H1 (cell line): ENCODE data around the gene ZNF813. TPM values are rescaled to one million over a fixed set of nuclear protein-coding genes. Genes with fewer than 3 reads are reported as not detected.
A peak's percentile ranks its signal among the peaks of the same experiment; 100 is the strongest.

ENCODE experiments used
- CTCF ChIA-PET: fragments of 300-600 bp; sonication (Branson Sonifier 250); formaldehyde crosslinking; loops from one replicate; lab custom pipeline; 2021; ENCODE audit not compliant: partially characterized antibody; lab: Charles Lee
- POLR2A ChIA-PET: fragments of 300-600 bp; sonication (Branson Sonifier 250); formaldehyde crosslinking; loops from one replicate; lab custom pipeline; 2021; ENCODE audit warnings: inconsistent platforms; ENCODE audit not compliant: partially characterized antibody; lab: Charles Lee
- DNase-seq, 2 experiments: peaks; one replicate each; pipeline versions ENCODE4 v3.0.0 to v3.0.0-alpha.2; 2010 to 2022; ENCODE audit warnings: low spot score in 2 of 2, low read depth in 1 of 2, mixed read lengths in 1 of 2
- FAIRE-seq: peaks from 2 replicates; lab custom pipeline; 2011; peaks lifted over from hg19 to GRCh38; lab: Jason Lieb, UNC
- H2AFZ ChIP-seq: 2 replicates; pipeline ENCODE4 v1.8.1; 2012; ENCODE audit warnings: low read length, inconsistent platforms
- H2AK5ac ChIP-seq: 2 replicates; pipeline ENCODE4 v1.6.1; 2013; ENCODE audit warnings: low read depth, low read length
- H2BK120ac ChIP-seq: replicated peaks from 2 replicates; pipeline ENCODE3; 2013; ENCODE audit warnings: low read depth, low read length, inconsistent platforms
- H2BK12ac ChIP-seq: 2 replicates; pipeline ENCODE4 v1.6.1; 2013; ENCODE audit warnings: low read depth, low read length
- H2BK15ac ChIP-seq: 2 replicates; pipeline ENCODE4 v1.6.1; 2013; ENCODE audit warnings: low read length
- H2BK20ac ChIP-seq: 2 replicates; pipeline ENCODE4 v1.6.1; 2013; ENCODE audit warnings: low read length
- H2BK5ac ChIP-seq: 2 replicates; pipeline ENCODE4 v1.6.1; 2013; ENCODE audit warnings: low read depth, low read length
- H3K14ac ChIP-seq: 2 replicates; pipeline ENCODE4 v1.6.1; 2013; ENCODE audit warnings: inconsistent platforms; ENCODE audit not compliant: insufficient read length
- H3K18ac ChIP-seq: 2 replicates; pipeline ENCODE4 v1.6.1; 2013; ENCODE audit warnings: low read length; ENCODE audit errors: extremely low read depth
- H3K23ac ChIP-seq: 2 replicates; pipeline ENCODE4 v1.6.1; 2013; ENCODE audit warnings: inconsistent platforms; ENCODE audit not compliant: insufficient read length
- H3K23me2 ChIP-seq: 2 replicates; pipeline ENCODE4 v1.6.1; 2013; ENCODE audit warnings: low read depth, low read length
- H3K27ac ChIP-seq: 2 replicates; pipeline ENCODE4 v1.6.1; 2011; ENCODE audit warnings: low read depth, low read length, inconsistent platforms
- H3K27me3 ChIP-seq, 4 experiments: replicated peaks in 1 of 4; 1 replicate in 1 of 4; 2 replicates in 3 of 4; pipeline versions ENCODE4 v1.6.1 to v1.8.1; 2011 to 2013; ENCODE audit warnings: low read length in 3 of 4, mild to moderate bottlenecking in 3 of 4, inconsistent platforms in 2 of 4, mixed read lengths in 2 of 4, moderate library complexity in 1 of 4; ENCODE audit not compliant: control insufficient read depth in 3 of 4, insufficient read depth in 3 of 4; ENCODE audit errors: extremely low read depth in 1 of 4
- H3K36me3 ChIP-seq, 4 experiments: 2 replicates each; pipeline versions ENCODE4 v1.6.1 to v1.8.1; 2011 to 2013; ENCODE audit warnings: mild to moderate bottlenecking in 4 of 4, low read length in 3 of 4, moderate library complexity in 2 of 4, control low read depth in 1 of 4, inconsistent platforms in 1 of 4; ENCODE audit not compliant: insufficient read depth in 4 of 4, control insufficient read depth in 2 of 4
- H3K4ac ChIP-seq: replicated peaks from 2 replicates; pipeline ENCODE3; 2013; ENCODE audit warnings: low read length, low read depth, mixed read lengths, inconsistent platforms; ENCODE audit not compliant: insufficient read length
- H3K4me1 ChIP-seq, 4 experiments: replicated peaks in 1 of 4; 1 replicate in 1 of 4; 2 replicates in 3 of 4; pipeline versions ENCODE4 v1.6.1 to v1.8.1; 2011 to 2013; ENCODE audit warnings: low read length in 3 of 4, inconsistent platforms in 2 of 4, mixed read lengths in 1 of 4; ENCODE audit not compliant: insufficient read depth in 4 of 4, control insufficient read depth in 3 of 4
- H3K4me2 ChIP-seq, 2 experiments: 2 replicates each; pipeline versions ENCODE4 v1.6.1 to v1.8.1; 2011 to 2013; ENCODE audit warnings: low read depth in 2 of 2, low read length in 2 of 2, control low read depth in 1 of 2, inconsistent platforms in 1 of 2, mild to moderate bottlenecking in 1 of 2; ENCODE audit not compliant: insufficient read depth in 1 of 2
- H3K4me3 ChIP-seq, 4 experiments: fragments of 200-600, 300-600 bp in 1 of 4; sonication (generic), shearing (Covaris generic), sonication (Bioruptor Twin) in 1 of 4; 2 replicates each; pipeline versions ENCODE4 v1.5.1 to v1.8.1; 2011 to 2016; ENCODE audit warnings: low read length in 4 of 4, low read depth in 3 of 4, control low read depth in 2 of 4, inconsistent platforms in 2 of 4, mild to moderate bottlenecking in 2 of 4, mixed read lengths in 1 of 4, moderate library complexity in 1 of 4; ENCODE audit not compliant: insufficient read depth in 2 of 4; ENCODE audit errors: extremely low read depth in 1 of 4
- H3K56ac ChIP-seq: replicated peaks from 2 replicates; pipeline ENCODE3; 2013; ENCODE audit warnings: low read depth, mild to moderate bottlenecking, mixed read lengths, low read length, inconsistent platforms; ENCODE audit not compliant: insufficient read length
- H3K79me1 ChIP-seq: 2 replicates; pipeline ENCODE4 v1.6.1; 2013; ENCODE audit warnings: low read depth, low read length, control low read depth
- H3K79me2 ChIP-seq, 2 experiments: 2 replicates each; pipeline versions ENCODE4 v1.6.1 to v1.8.1; 2012 to 2013; ENCODE audit warnings: low read length in 2 of 2, mild to moderate bottlenecking in 2 of 2, inconsistent platforms in 1 of 2; ENCODE audit not compliant: insufficient read depth in 2 of 2, control insufficient read depth in 1 of 2
- H3K9ac ChIP-seq, 4 experiments: replicated peaks in 1 of 4; 1 replicate in 1 of 4; 2 replicates in 3 of 4; pipeline versions ENCODE4 v1.6.1 to v1.8.1; 2011 to 2013; ENCODE audit warnings: low read depth in 3 of 4, low read length in 3 of 4, control low read depth in 2 of 4, mild to moderate bottlenecking in 2 of 4, moderate library complexity in 2 of 4, inconsistent platforms in 1 of 4; ENCODE audit errors: extremely low read depth in 1 of 4
- H3K9me3 ChIP-seq, 2 experiments: 2 replicates each; pipeline versions ENCODE4 v1.6.1 to v1.8.1; 2012 to 2013; ENCODE audit warnings: mild to moderate bottlenecking in 2 of 2, moderate library complexity in 2 of 2, control low read depth in 1 of 2, inconsistent platforms in 1 of 2, low read depth in 1 of 2, low read length in 1 of 2, mixed read lengths in 1 of 2; ENCODE audit not compliant: insufficient read depth in 2 of 2
- H4K20me1 ChIP-seq, 2 experiments: replicated peaks in 1 of 2; 2 replicates each; pipeline versions ENCODE3 to v1.8.1; 2011 to 2013; ENCODE audit warnings: inconsistent platforms in 2 of 2, low read length in 2 of 2, mild to moderate bottlenecking in 1 of 2; ENCODE audit not compliant: insufficient read depth in 2 of 2, control insufficient read depth in 1 of 2
- H4K5ac ChIP-seq: 2 replicates; pipeline ENCODE4 v1.6.1; 2013; ENCODE audit warnings: low read length, low read depth, mixed read lengths, inconsistent platforms; ENCODE audit not compliant: insufficient read length
- H4K8ac ChIP-seq: 2 replicates; pipeline ENCODE4 v1.8.0; 2013; ENCODE audit warnings: mild to moderate bottlenecking, moderate library complexity, low read length, inconsistent platforms; ENCODE audit not compliant: insufficient read depth; ENCODE audit errors: extremely low read depth
- H4K91ac ChIP-seq: replicated peaks from 2 replicates; pipeline ENCODE3; 2013; ENCODE audit warnings: low read length, mixed read lengths, inconsistent platforms; ENCODE audit not compliant: insufficient read length
- CBX5 ChIP-seq: fragments of 300-800, 300-1000 bp; sonication (generic); IDR thresholded peaks from 2 replicates; pipeline ENCODE4 v1.7.1; 2016; ENCODE audit warnings: antibody characterized with exemption, low read length, low read depth
- EZH2 ChIP-seq: fragments of 200-600 bp; sonication (generic); IDR thresholded peaks from 2 replicates; pipeline ENCODE4 v1.7.1; 2012; ENCODE audit warnings: low read depth, mild to moderate bottlenecking, moderate library complexity, low read length, inconsistent platforms; ENCODE audit not compliant: severe bottlenecking
- MAFK ChIP-seq: IDR thresholded peaks from 2 replicates; pipeline ENCODE4 v1.6.1; 2012; ENCODE audit warnings: low read depth, mild to moderate bottlenecking, improper control_type of control experiment, low read length
- MAX ChIP-seq: IDR thresholded peaks from 2 replicates; pipeline ENCODE4 v1.6.1; 2012; ENCODE audit warnings: inconsistent platforms
- PHF8 ChIP-seq: fragments of 200-600 bp; sonication (generic); conservative IDR thresholded peaks from 2 replicates; pipeline ENCODE4 v1.7.1; 2012; ENCODE audit warnings: low read depth, mild to moderate bottlenecking, inconsistent platforms, low read length, moderate library complexity
- SIX5 ChIP-seq: IDR thresholded peaks from 2 replicates; pipeline ENCODE4 v1.6.1; 2011; ENCODE audit warnings: mild to moderate bottlenecking, low read depth, low read length
- SUZ12 ChIP-seq: fragments of 200-600 bp; sonication (generic); IDR thresholded peaks from 2 replicates; pipeline ENCODE4 v1.6.1; 2012; ENCODE audit warnings: mild to moderate bottlenecking, inconsistent platforms, low read length, moderate library complexity, mixed read lengths
- TAF7 ChIP-seq: optimal IDR thresholded peaks from 2 replicates; pipeline ENCODE3; 2011; ENCODE audit warnings: low read depth, mild to moderate bottlenecking, inconsistent platforms, low read length, moderate library complexity, borderline replicate concordance
- TCF12 ChIP-seq: IDR thresholded peaks from 2 replicates; pipeline ENCODE4 v1.6.1; 2011; ENCODE audit warnings: low read depth, mild to moderate bottlenecking, low read length
- WGBS, 2 experiments: shearing (Covaris generic) in 1 of 2; methylation state at CpG; one replicate each; pipeline versions ENCODE4 v1.1.6 to v1.1.7; 2013 to 2015; ENCODE audit warnings: low lambda C conversion rate in 2 of 2, mixed read lengths in 2 of 2, inconsistent platforms in 1 of 2, low coverage in 1 of 2, missing lambda C conversion rate in 1 of 2; ENCODE audit not compliant: insufficient replicate concordance in 2 of 2, insufficient coverage in 1 of 2, insufficient read length in 1 of 2; ENCODE audit errors: extremely low coverage in 1 of 2, missing lambda C conversion rate in 1 of 2; 5-methylcytosine and 5-hydroxymethylcytosine counted together
- polyA plus RNA-seq, 7 experiments: library from polyadenylated mRNA; depleted of rRNA in 3 of 7; stranded (reverse) in 5 of 7; unstranded in 2 of 7; fragments of >200 nt in 5 of 7; fragments of 200-250 nt in 2 of 7; gene quantifications; 1 replicate in 5 of 7; 2 replicates in 1 of 7; 4 replicates in 1 of 7; pipeline versions ENCODE4 v1.2.1 to v1.2.3, GENCODE V29; 2011 to 2013; ENCODE audit warnings: missing spikeins in 2 of 7, mixed read lengths in 2 of 7
- total RNA-seq: library from RNA; stranded (reverse); fragmentation: NEBNext Ultra II Directional; extraction: Animal tissue kit (Norgen Biotek cat#: 25700); gene quantifications from 2 replicates; pipeline ENCODE4 v1.2.1, GENCODE V29; 2021

Gene ZNF813
- total and polyA plus RNA-seq, 2 of the 8 experiments (the other 6 are each of a cell fraction or from before 2014, with no cell fraction given): 2.9 to 22.1 TPM

GRCh38 chr19:53520547-53521372 is 53.2 kb downstream of the ZNF813 start:
- peak overlapping the region; percentile 57; the same call in 1 of the 2 replicates for H3K27ac ChIP-seq
- H3K79me2 ChIP-seq: peaks cover 10 to 31% of the 10 kb centered on the region in 2 experiments; a peak in 3 of 4 replicates
- no peak overlapping the region for H2BK20ac ChIP-seq
- no peak overlapping the region for H3K23ac ChIP-seq
- H3K4me2 ChIP-seq: peak overlapping the region; percentile 72 to 98
- H4K20me1 ChIP-seq: peaks cover 0 to 5% of the 10 kb centered on the region in 2 experiments
- H3K79me1 ChIP-seq: peaks cover 3% of the 10 kb centered on the region; the same call in 1 of the 2 replicates
- no peak overlapping the region for H3K4ac ChIP-seq
- ChIA-PET POLR2A (interaction anchor here (0.6 to 2.6 kb wide), 22 partner anchors 9 to 265 kb away, joined by 3 to 13 read pairs (median 4); partner anchors contain the start of gene ZNF331), CTCF (interaction anchor here (0.9 to 2.2 kb wide), 7 partner anchors 9 to 326 kb away, joined by 3 to 13 read pairs (median 4); no protein-coding TSS in a partner anchor)
- H2AK5ac ChIP-seq: no peak overlapping the region
- H3K4me1 ChIP-seq: peaks cover 0 to 9% (median 2%) of the 10 kb centered on the region in 4 experiments; a peak in 4 of 7 replicates
- H2AFZ ChIP-seq: peak overlapping the region; percentile 89
- peak overlapping the region; percentile 82 to 98 (median 91) for H3K4me3 ChIP-seq
- H2BK15ac ChIP-seq: no peak overlapping the region
- 3% methylated on average over 45 of the region's 46 CpGs; no CpG with 5 or more reads in 1 of the 2 experiments for WGBS, 2 experiments
- H3K27me3 ChIP-seq: peaks cover 0 to 3% (median 1%) of the 10 kb centered on the region in 4 experiments; a peak in 2 of 7 replicates
- peak overlapping the region; percentile 36 to 93 (median 81) for H3K9ac ChIP-seq
- peaks cover 0 to 10% (median 3%) of the 10 kb centered on the region in 4 experiments; a peak in 3 of 8 replicates for H3K36me3 ChIP-seq
- no peak overlapping the region for H3K14ac ChIP-seq
- DNase-seq (peak; percentile 86 to 96), FAIRE-seq (peak; percentile 95)
- H4K91ac ChIP-seq: no peak overlapping the region
- no peaks in the 10 kb centered on the region; a peak in 1 of 4 replicates for H3K9me3 ChIP-seq
- H2BK5ac ChIP-seq: peak overlapping the region; percentile 89
- peaks cover 9% of the 10 kb centered on the region for H3K23me2 ChIP-seq
- H4K5ac ChIP-seq: peak overlapping the region; percentile 83
- no peak overlapping the region for H2BK12ac ChIP-seq
- no peak overlapping the region for H2BK120ac ChIP-seq
- peak overlapping the region; percentile 62 for H4K8ac ChIP-seq
- H3K18ac ChIP-seq: peak overlapping the region; percentile 94
- peak overlapping the region; percentile 73 for H3K56ac ChIP-seq
- peak; percentile 93 for TF ChIP-seq MAX
- TF ChIP-seq MAFK: no peak
- TF ChIP-seq TCF12: 0 out of 2 replicates have a peak, but pooled peaks have one; percentile 29
- TF ChIP-seq CBX5: no peak
- no peak for TF ChIP-seq EZH2
- TF ChIP-seq PHF8: peak; percentile 82
- TF ChIP-seq SUZ12: no peak
- TF ChIP-seq SIX5: peak; percentile 95
- peak; percentile 38 for TF ChIP-seq TAF7
